Omental fat pad (tissue), 4 donors: ENCODE results near the gene PHAF1. TPM values are rescaled to one million over a fixed set of nuclear protein-coding genes. Genes with fewer than 3 reads are reported as not detected.
A peak's percentile ranks its signal among the peaks of the same experiment; 100 is the strongest.

ENCODE experiments used
- ATAC-seq: fragments of 150-250 bp; one replicate; pipeline ENCODE4 v1.9.1; 2016; ENCODE audit warnings: mild to moderate bottlenecking, moderate library complexity; ENCODE audit not compliant: low FRiP score
- DNase-seq: peaks from one replicate; pipeline ENCODE4 v3.0.0-alpha.2; 2019; ENCODE audit warnings: low spot score
- CTCF ChIP-seq, 3 donors: fragments of 450-650 bp; IDR thresholded peaks; one replicate each; pipeline ENCODE4 v1.5.1; 2016 to 2017; ENCODE audit warnings: antibody characterized with exemption in 3 of 3, mild to moderate bottlenecking in 3 of 3, moderate library complexity in 2 of 3
- total RNA-seq, 4 donors: library from RNA; depleted of rRNA; stranded (reverse); fragments of >200 nt; gene quantifications; one replicate each; pipeline ENCODE4 v1.1.0, GENCODE V29; 2016

PHAF1 gene
- total RNA-seq, 4 donors from 2014 or later = 12.1 to 28.8 (median 16.4) TPM

DNA sequence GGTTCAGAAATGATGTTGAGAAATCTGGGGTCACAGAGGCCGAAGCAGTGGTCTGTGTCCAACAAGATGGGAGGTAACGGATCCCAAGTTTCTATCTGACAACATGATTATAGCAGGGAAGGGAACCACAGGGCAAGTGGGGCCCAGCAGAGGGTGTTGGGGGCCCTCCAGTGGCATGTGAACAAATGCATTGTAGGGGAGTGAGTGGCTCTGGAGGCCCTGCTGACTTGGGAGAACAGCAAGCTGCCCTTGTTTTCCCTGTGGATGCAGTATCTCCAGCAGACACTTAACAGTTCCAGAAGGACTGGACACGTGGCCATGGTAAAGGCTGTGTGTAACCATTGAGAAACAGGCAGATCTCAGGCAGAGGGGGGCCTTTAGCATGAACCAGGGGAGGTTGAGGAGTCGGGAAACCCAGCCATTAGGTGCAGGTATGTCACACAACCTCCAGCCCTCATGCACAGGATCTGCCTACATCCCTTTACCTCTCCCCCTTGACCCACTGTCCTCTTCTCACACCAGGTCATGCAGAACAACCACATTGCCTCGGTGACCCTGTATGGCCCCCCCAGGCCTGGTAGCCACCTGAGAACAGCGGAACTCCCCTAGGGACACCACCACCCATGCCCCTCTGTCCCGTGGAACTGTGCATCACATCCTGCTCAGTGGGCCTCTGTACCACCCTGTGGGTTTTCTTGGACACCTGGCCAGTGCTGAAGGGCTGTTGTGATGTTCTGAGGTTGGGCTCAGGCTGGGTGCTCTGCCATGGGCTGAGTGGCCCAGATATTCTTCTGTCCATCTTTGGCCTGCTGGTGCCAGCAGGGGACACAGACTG, 37.0 kb downstream of the PHAF1 start:
- no peak for ATAC-seq
- no peak for DNase-seq
- no peak for TF ChIP-seq CTCF (IDR thresholded peaks at IDR 0.05)

DNA sequence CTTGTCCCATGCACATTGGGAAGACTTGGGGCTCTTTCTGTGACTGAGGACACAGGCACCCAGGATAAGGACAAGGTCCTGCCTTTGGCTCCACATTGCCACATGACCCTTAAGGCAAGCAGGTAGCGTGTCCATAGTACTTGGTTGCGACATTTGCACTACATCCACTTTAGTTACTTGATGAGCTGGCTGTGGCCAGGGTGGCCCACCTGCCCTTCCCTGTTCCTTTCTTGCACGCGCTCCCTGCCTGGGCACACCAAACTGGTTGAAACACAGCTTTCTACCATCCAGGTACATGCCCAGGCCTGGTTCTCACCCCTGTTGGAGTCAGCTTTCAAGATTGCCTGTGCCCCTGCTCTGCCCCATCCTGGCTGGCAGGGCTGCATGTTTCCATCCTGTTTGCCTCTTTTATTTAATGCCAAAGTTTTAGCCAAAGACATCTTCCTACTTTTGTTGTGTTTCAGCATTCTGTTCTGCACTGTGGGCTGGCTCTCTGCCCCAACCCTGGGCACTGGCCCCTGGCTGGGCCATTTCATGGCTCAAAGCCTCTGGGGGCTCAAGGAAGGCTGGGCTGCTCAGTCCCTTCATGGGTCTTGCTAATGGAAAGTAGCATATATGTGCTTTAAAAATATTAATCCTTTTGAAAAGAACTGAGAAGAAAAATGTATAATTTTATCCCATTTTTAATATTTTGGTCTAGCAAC, 37.8 kb downstream of the PHAF1 start:
- TF ChIP-seq CTCF (IDR thresholded peaks at IDR 0.05) = no peak
- ATAC-seq = no peak
- DNase-seq = no peak

GRCh38 chr16:67148221-67148620, 38.5 kb downstream of the PHAF1 start:
- no peak for ATAC-seq
- TF ChIP-seq CTCF (IDR thresholded peaks at IDR 0.05) = no peak
- no peak for DNase-seq

DNA sequence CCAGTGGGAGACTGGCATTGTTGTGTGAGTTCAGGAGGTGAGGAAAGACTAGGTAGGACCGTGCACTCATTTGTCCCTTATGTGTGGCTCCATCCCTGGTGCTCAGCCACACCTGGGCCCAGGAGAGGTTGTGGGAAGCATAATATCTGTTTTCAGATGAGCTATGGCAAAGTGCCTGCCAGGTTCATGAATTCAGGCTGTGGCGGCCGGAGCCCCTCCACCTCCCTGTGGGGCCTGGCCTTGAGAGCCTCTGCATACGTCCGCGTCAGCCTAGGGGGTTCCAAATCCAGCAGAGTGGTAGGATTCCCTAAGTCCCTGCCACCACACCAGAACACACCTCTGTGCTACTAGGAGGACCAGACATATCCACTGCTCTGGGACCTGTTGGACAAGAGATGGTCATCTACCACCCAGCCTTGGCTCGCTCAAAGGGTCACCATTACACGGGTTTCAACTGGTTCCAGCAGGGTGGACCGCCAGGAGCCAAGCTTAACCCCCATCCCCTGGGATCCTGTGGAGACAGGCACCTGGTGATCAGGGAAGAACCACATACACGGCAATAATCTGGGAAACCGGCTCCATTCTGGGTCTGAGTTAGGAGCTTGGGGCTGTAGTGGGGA, 39.0 kb downstream of the PHAF1 start:
- ATAC-seq (no peak), DNase-seq (no peak)
- no peak for TF ChIP-seq CTCF (IDR thresholded peaks at IDR 0.05)

DNA sequence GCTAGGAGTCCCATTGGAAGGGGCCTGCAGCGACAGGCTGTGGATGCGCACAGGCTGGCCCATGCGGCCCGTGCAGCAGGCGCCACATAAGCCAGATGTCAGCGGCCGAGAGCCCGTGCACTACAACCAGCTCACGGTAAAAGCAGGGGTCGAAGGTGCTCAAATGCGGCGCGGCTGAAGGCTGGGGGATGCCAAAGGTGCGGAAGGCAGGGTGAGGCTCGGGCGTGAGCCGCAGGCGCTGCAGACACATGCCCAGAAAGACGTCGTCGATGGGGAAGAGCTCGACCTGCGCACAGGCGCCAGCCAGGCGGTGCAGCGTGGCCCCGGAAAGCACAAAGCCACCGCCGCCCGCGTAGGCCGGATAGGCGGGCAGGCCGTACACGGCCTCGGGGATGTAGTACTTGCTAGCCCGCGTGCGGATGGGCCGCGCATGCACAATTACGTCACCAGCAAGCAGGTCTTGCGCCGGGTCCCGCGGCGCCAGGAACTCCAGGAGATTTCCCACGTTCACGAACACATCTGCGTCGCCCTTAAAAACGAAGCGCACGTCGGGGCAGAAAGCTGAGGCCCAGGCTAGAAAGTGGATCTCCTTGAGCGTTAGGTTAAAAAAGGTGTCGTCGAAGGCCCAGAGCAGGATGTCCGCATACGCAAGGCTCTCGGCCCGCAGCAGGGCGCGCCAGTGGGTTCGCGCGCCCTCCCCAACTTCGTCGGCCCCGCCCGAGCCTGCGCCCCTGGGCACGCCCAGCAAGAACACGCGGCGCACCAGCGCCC, 39.7 kb downstream of the PHAF1 start:
- ATAC-seq = no peak
- no peak for TF ChIP-seq CTCF (IDR thresholded peaks at IDR 0.05)
- DNase-seq = no peak

- peak; percentile 50 for ATAC-seq
- no peak for DNase-seq
Measured at GRCh38 chr16:67150047-67150832, 40.5 kb downstream of the PHAF1 start.

More at GRCh38 chr16:67150047-67150832, 40.5 kb downstream of the PHAF1 start:
- no peak for TF ChIP-seq CTCF (IDR thresholded peaks at IDR 0.05)
